ENCODE measurements around the gene RNF144B.

DNA sequence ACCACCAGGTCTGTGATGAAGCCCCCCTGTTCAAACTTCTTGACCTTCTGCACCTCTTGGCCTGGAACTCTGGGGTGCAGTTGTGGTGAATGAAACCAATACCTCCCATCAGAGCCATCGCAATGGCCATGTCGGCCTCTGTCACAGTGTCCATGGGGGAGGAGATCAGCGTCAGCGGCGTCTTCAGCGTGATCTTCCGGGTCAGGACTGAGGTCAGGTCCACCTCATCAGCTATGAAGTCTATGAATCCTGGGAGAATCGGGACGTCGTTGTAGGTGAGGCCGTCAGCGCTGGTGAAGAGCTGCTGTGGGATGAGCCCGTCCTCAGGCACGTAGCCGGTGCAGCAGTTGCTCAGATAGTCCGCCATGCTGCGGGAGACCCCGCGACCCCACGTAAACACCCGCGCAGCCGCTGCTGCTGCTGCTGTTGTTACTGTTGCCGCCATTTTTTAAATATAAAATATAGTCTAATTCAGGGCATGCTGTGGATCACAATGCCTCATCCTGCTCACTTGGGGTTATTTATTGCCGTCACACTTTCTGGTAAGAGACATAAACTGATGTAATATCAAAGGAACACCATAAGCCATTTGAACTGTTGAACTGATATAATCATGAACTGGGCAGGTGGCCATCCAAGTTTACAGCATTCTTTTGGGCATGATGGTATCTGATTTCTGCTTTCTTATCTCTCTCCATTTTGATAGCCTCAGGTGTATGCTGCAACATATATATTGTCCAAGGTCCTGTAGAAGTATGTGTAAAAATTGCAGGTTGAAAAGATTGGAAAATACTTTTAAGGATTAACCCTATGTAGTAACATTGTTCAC lies 18.7 kb upstream of the RNF144B start:
- no peak for TF ChIP-seq POLR2A (IDR thresholded peaks at IDR 0.05)
- TF ChIP-seq, protein P1, sequence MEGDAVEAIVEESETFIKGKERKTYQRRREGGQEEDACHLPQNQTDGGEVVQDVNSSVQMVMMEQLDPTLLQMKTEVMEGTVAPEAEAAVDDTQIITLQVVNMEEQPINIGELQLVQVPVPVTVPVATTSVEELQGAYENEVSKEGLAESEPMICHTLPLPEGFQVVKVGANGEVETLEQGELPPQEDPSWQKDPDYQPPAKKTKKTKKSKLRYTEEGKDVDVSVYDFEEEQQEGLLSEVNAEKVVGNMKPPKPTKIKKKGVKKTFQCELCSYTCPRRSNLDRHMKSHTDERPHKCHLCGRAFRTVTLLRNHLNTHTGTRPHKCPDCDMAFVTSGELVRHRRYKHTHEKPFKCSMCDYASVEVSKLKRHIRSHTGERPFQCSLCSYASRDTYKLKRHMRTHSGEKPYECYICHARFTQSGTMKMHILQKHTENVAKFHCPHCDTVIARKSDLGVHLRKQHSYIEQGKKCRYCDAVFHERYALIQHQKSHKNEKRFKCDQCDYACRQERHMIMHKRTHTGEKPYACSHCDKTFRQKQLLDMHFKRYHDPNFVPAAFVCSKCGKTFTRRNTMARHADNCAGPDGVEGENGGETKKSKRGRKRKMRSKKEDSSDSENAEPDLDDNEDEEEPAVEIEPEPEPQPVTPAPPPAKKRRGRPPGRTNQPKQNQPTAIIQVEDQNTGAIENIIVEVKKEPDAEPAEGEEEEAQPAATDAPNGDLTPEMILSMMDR (IDR thresholded peaks at IDR 0.05): no peak
